OCI-LY7 (cell line): ENCODE measurements around the gene HMCES. TPM values are rescaled to one million over a fixed set of nuclear protein-coding genes. Genes with fewer than 3 reads are reported as not detected.
A peak's percentile ranks its signal among the peaks of the same experiment; 100 is the strongest.

Experiments
- BruUV-seq: library from RNA; stranded (reverse); fragments of 400-500 nt; replicated peaks from 2 replicates; lab custom pipeline; 2021; lab: Mats Ljungman, UMichigan
- CTCF ChIA-PET: fragments of 300-600 bp; sonication (Branson Sonifier 250); formaldehyde crosslinking; loops from one replicate; lab custom pipeline; 2022; ENCODE audit warnings: antibody characterized with exemption; ENCODE audit not compliant: unreplicated experiment; lab: Charles Lee
- POLR2A ChIA-PET: fragments of 300-600 bp; sonication (Branson Sonifier 250); formaldehyde crosslinking; loops from one replicate; lab custom pipeline; 2022; ENCODE audit warnings: antibody characterized with exemption; lab: Charles Lee
- DNase-seq: peaks from one replicate; pipeline ENCODE4 v3.0.0-alpha.2; 2015; ENCODE audit warnings: low spot score
- H2AFZ ChIP-seq: fragments of 200-600 bp; sonication (generic), shearing (Covaris generic); 2 replicates; pipeline ENCODE4 v1.6.1; 2014; ENCODE audit warnings: mild to moderate bottlenecking, antibody characterized with exemption, low read length, moderate library complexity
- H3K27ac ChIP-seq: fragments of 200-600 bp; sonication (generic); 2 replicates; pipeline ENCODE4 v1.5.1; 2014; ENCODE audit warnings: mixed run types, low read depth, mild to moderate bottlenecking, moderate library complexity, low read length, inconsistent platforms; ENCODE audit not compliant: poor library complexity, severe bottlenecking
- H3K36me3 ChIP-seq: fragments of 200-600 bp; sonication (generic); 2 replicates; pipeline ENCODE4 v1.6.1; 2014; ENCODE audit warnings: mild to moderate bottlenecking, antibody characterized with exemption, low read length, moderate library complexity, mixed read lengths; ENCODE audit not compliant: insufficient read depth
- H3K4me1 ChIP-seq: fragments of 200-600 bp; sonication (generic); 2 replicates; pipeline ENCODE4 v1.5.1; 2014; ENCODE audit warnings: mild to moderate bottlenecking, low read length; ENCODE audit not compliant: insufficient read depth, poor library complexity, severe bottlenecking
- H3K4me2 ChIP-seq: fragments of 200-600 bp; sonication (generic); 2 replicates; pipeline ENCODE4 v1.6.1; 2014; ENCODE audit warnings: mild to moderate bottlenecking, low read length
- H3K4me3 ChIP-seq: fragments of 200-600 bp; sonication (generic); 2 replicates; pipeline ENCODE4 v1.5.1; 2014; ENCODE audit warnings: mild to moderate bottlenecking, low read depth, low read length; ENCODE audit not compliant: poor library complexity, severe bottlenecking
- H3K79me2 ChIP-seq: fragments of 200-600 bp; sonication (generic); 2 replicates; pipeline ENCODE4 v1.6.1; 2016; ENCODE audit warnings: low read depth, mild to moderate bottlenecking, low read length, moderate library complexity, mixed read lengths; ENCODE audit not compliant: insufficient read depth
- H3K9me2 ChIP-seq: fragments of 200-600 bp; sonication (generic); 2 replicates; pipeline ENCODE4 v1.6.1; 2016; ENCODE audit warnings: mild to moderate bottlenecking, low read length, mixed read lengths; ENCODE audit not compliant: insufficient read depth
- H3K9me3 ChIP-seq: fragments of 200-600 bp; sonication (generic); 2 replicates; pipeline ENCODE4 v1.6.1; 2014; ENCODE audit warnings: mild to moderate bottlenecking, mixed run types, low read length, mixed read lengths
- H4K20me1 ChIP-seq: fragments of 200-600 bp; sonication (generic); 2 replicates; pipeline ENCODE4 v1.6.1; 2014; ENCODE audit warnings: mild to moderate bottlenecking, antibody characterized with exemption, low read length, moderate library complexity, mixed read lengths; ENCODE audit not compliant: insufficient read depth
- CTCF ChIP-seq: fragments of 200-600 bp; sonication (generic); conservative IDR thresholded peaks from 2 replicates; pipeline ENCODE4 v1.5.1; 2014; ENCODE audit warnings: mild to moderate bottlenecking, antibody characterized with exemption, low read length, moderate library complexity, mixed read lengths
- EZH2phosphoT487 ChIP-seq: fragments of 200-600 bp; sonication (generic); IDR thresholded peaks from 2 replicates; pipeline ENCODE4 v1.6.1; 2018; ENCODE audit warnings: low read depth, borderline replicate concordance, mild to moderate bottlenecking, mixed run types, antibody characterized with exemption, low read length, moderate library complexity, mixed read lengths
- intact Hi-C: fragments of 100-400 bp; cut with micrococcal nuclease; formaldehyde crosslinking; loops from one replicate; pipeline ENCODE4 v1.10.0; 2022; ENCODE audit not compliant: unreplicated experiment
- total RNA-seq, 2 experiments: library from RNA; depleted of rRNA in 1 of 2; stranded (reverse); fragments of >200 nt in 1 of 2; shearing (Covaris generic) in 1 of 2; gene quantifications; 2 replicates each; pipeline ENCODE4 v1.2.3, GENCODE V29; 2014 to 2022

The HMCES gene
- total RNA-seq, 2 experiments from 2014 or later, result 90.6 to 287 TPM

- Histone ChIP-seq H4K20me1 (peaks cover 6% of the 10 kb centered on the region; the same call in 1 of the 2 replicates), H3K9me2 (no peaks in the 10 kb centered on the region), H2AFZ (no peak overlapping the region), H3K4me1 (peaks cover 77% of the 10 kb centered on the region), H3K4me3 (peak overlapping the region; percentile 93), H3K27ac (peak overlapping the region; percentile 94), H3K36me3 (peaks cover 62% of the 10 kb centered on the region), H3K4me2 (peak overlapping the region; percentile 97), H3K9me3 (peaks cover 4% of the 10 kb centered on the region; the same call in 1 of the 2 replicates), H3K79me2 (peaks cover 48% of the 10 kb centered on the region)
- no TSS peak for BruUV-seq
- ChIA-PET CTCF (interaction anchor here (0.5 to 1.5 kb wide), 4 partner anchors 37 to 159 kb away, joined by 3 to 4 read pairs (median 4); a partner anchor contains a TSS), POLR2A (interaction anchor here (0.6 to 4.0 kb wide), 9 partner anchors 11 to 780 kb away, joined by 3 to 20 read pairs (median 4); partner anchors contain the start of gene COPG1)
- no peak for TF ChIP-seq CTCF
- TF ChIP-seq EZH2phosphoT487, result no peak
- DNase-seq, result peak; percentile 77
- intact Hi-C loops, result loop anchor here (1.0 to 5.0 kb wide), 2 partner anchors 37 to 118 kb away; a partner anchor contains a TSS
Observed at GRCh38 chr3:129278966-129279906, 566 bp downstream of the HMCES start.

- Histone ChIP-seq H3K79me2 (peaks cover 58% of the 10 kb centered on the region), H3K9me3 (peaks cover 4% of the 10 kb centered on the region; the same call in 1 of the 2 replicates), H3K4me3 (peak overlapping the region; percentile 93), H4K20me1 (peaks cover 7% of the 10 kb centered on the region; the same call in 1 of the 2 replicates), H2AFZ (no peak overlapping the region), H3K4me1 (peaks cover 77% of the 10 kb centered on the region), H3K4me2 (peak overlapping the region; percentile 97), H3K27ac (peak overlapping the region; percentile 94), H3K36me3 (peaks cover 62% of the 10 kb centered on the region), H3K9me2 (no peaks in the 10 kb centered on the region)
- POLR2A ChIA-PET, result interaction anchor here (0.5 to 2.3 kb wide), 6 partner anchors 15 to 158 kb away, joined by 3 to 7 read pairs (median 4); partner anchors contain the start of gene COPG1
- intact Hi-C loops, result no loop called here
- no peak for TF ChIP-seq EZH2phosphoT487
- no peak for TF ChIP-seq CTCF
- no peak for DNase-seq
- CTCF ChIA-PET, result interaction anchor here (0.6 to 1.0 kb wide), 2 partner anchors 36 to 120 kb away, joined by 3 read pairs; a partner anchor contains a TSS
- BruUV-seq, result TSS peak; percentile 67
Observed at GRCh38 chr3:129280183-129280582, 1.5 kb downstream of the HMCES start.
